SK-N-SH treated with all-trans-retinoic acid at 6 μM for 48 hours (cell line): ENCODE results near the gene ANKFN1.

Experiments used
- ATAC-seq: fragments of 200-7000 bp; cut with Tn5 transposase; 3 replicates; pipeline ENCODE4 v1.9.1; 2020; ENCODE audit warnings: mild to moderate bottlenecking, moderate library complexity
- ARNTL ChIP-seq: fragments of 450-650 bp; formaldehyde crosslinking; IDR thresholded peaks from 2 replicates; pipeline ENCODE4 v1.5.0; 2020; ENCODE audit warnings: low read depth, mild to moderate bottlenecking, moderate library complexity, borderline replicate concordance
- BACH2 ChIP-seq: fragments of 250-450 bp; sonication (Bioruptor Pico); IDR thresholded peaks from 2 replicates; pipeline ENCODE4 v1.9.0; 2021; ENCODE audit warnings: mild to moderate bottlenecking, borderline replicate concordance
- CREB5 ChIP-seq: fragments of 250-450 bp; sonication (Bioruptor Pico); IDR thresholded peaks from 2 replicates; pipeline ENCODE4 v1.5.1; 2020; ENCODE audit warnings: low read depth, mild to moderate bottlenecking, moderate library complexity
- CSDC2 ChIP-seq: fragments of 250-450 bp; sonication (Bioruptor Pico); IDR thresholded peaks from 2 replicates; pipeline ENCODE4 v1.5.0; 2020; ENCODE audit warnings: mild to moderate bottlenecking, moderate library complexity
- CSRNP3 ChIP-seq: fragments of 250-450 bp; sonication (Bioruptor Pico); IDR thresholded peaks from 2 replicates; pipeline ENCODE4 v1.5.1; 2021; ENCODE audit warnings: mild to moderate bottlenecking, moderate library complexity
- ESRRG ChIP-seq: fragments of 250-450 bp; sonication (Bioruptor Pico); IDR thresholded peaks from 2 replicates; pipeline ENCODE4 v1.6.1; 2021; ENCODE audit warnings: mild to moderate bottlenecking
- ISL1 ChIP-seq: fragments of 250-450 bp; sonication (Bioruptor Pico); IDR thresholded peaks from 2 replicates; pipeline ENCODE4 v2.1.2; 2022; ENCODE audit warnings: mild to moderate bottlenecking, moderate library complexity
- OSR1 ChIP-seq: fragments of 250-450 bp; sonication (Bioruptor Pico); IDR thresholded peaks from 2 replicates; pipeline ENCODE4 v1.8.0; 2022; ENCODE audit warnings: moderate library complexity, mild to moderate bottlenecking, inconsistent platforms
- PATZ1 ChIP-seq: fragments of 250-450 bp; sonication (Bioruptor Pico); IDR thresholded peaks from 2 replicates; pipeline ENCODE4 v1.8.0; 2020; ENCODE audit warnings: mild to moderate bottlenecking, moderate library complexity, borderline replicate concordance
- POU6F1 ChIP-seq: fragments of 250-450 bp; sonication (Bioruptor Pico); IDR thresholded peaks from 2 replicates; pipeline ENCODE4 v1.8.0; 2021; ENCODE audit warnings: low read depth, mild to moderate bottlenecking, moderate library complexity, borderline replicate concordance
- PPARA ChIP-seq: fragments of 250-450 bp; sonication (Bioruptor Pico); IDR thresholded peaks from 2 replicates; pipeline ENCODE4 v1.5.0; 2020; ENCODE audit warnings: mild to moderate bottlenecking, borderline replicate concordance
- SNAI2 ChIP-seq: fragments of 250-450 bp; sonication (Bioruptor Pico); IDR thresholded peaks from 2 replicates; pipeline ENCODE4 v1.5.0; 2020; ENCODE audit warnings: mild to moderate bottlenecking, moderate library complexity
- TCF4 ChIP-seq: fragments of 250-450 bp; sonication (Bioruptor Pico); IDR thresholded peaks from 2 replicates; pipeline ENCODE4 v1.8.0; 2021; ENCODE audit warnings: mild to moderate bottlenecking, moderate library complexity, borderline replicate concordance
- TOX ChIP-seq: fragments of 250-450 bp; sonication (Bioruptor Pico); IDR thresholded peaks from 2 replicates; pipeline ENCODE4 v1.8.0; 2021; ENCODE audit warnings: mild to moderate bottlenecking, moderate library complexity, borderline replicate concordance
- TSHZ2 ChIP-seq: fragments of 250-450 bp; sonication (Bioruptor Pico); IDR thresholded peaks from 2 replicates; pipeline ENCODE4 v1.5.0; 2020; ENCODE audit warnings: mild to moderate bottlenecking, moderate library complexity
- ZC3H10 ChIP-seq: fragments of 250-450 bp; sonication (Bioruptor Pico); IDR thresholded peaks from 2 replicates; pipeline ENCODE4 v1.5.1; 2021; ENCODE audit warnings: mild to moderate bottlenecking, moderate library complexity
- ZFP3 ChIP-seq: fragments of 250-450 bp; sonication (Bioruptor Pico); IDR thresholded peaks from 2 replicates; pipeline ENCODE4 v1.5.0; 2020; ENCODE audit warnings: mild to moderate bottlenecking, moderate library complexity
- ZFP30 ChIP-seq: fragments of 450-650 bp; formaldehyde crosslinking; IDR thresholded peaks from 2 replicates; pipeline ENCODE4 v1.5.0; 2022; ENCODE audit warnings: mild to moderate bottlenecking, moderate library complexity
- ZNF565 ChIP-seq: fragments of 450-650 bp; formaldehyde crosslinking; conservative IDR thresholded peaks from 2 replicates; pipeline ENCODE4 v1.5.0; 2020; ENCODE audit warnings: low read depth, mild to moderate bottlenecking, moderate library complexity
- ZNF70 ChIP-seq: fragments of 450-650 bp; formaldehyde crosslinking; IDR thresholded peaks from 2 replicates; pipeline ENCODE4 v1.5.0; 2020; ENCODE audit warnings: mild to moderate bottlenecking, moderate library complexity
- ZNF8 ChIP-seq: fragments of 450-650 bp; formaldehyde crosslinking; IDR thresholded peaks from 2 replicates; pipeline ENCODE4 v1.5.0; 2020; ENCODE audit warnings: mild to moderate bottlenecking, moderate library complexity

The ANKFN1 gene

GRCh38 chr17:56152874-56153602 is at the start of gene ANKFN1:
Gene ANKFN1, plus strand, starts transcription at chr17:56153475. Its CDS starts 59,193 bp downstream, at chr17:56212668.
- TF ChIP-seq PPARA (CRISPR knock-in tag) (no peak), ZNF70 (CRISPR knock-in tag) (no peak), ZFP30 (CRISPR knock-in tag) (no peak), ZNF8 (CRISPR knock-in tag) (no peak), ISL1 (no peak), TCF4 (CRISPR knock-in tag) (no peak)
- no peak for ATAC-seq

GRCh38 chr17:56108811-56109284 is 44.4 kb upstream of the ANKFN1 start:
- TF ChIP-seq ZNF565 (CRISPR knock-in tag) (no peak), ZNF70 (CRISPR knock-in tag) (no peak), ESRRG (no peak), CSDC2 (CRISPR knock-in tag) (no peak), TOX (CRISPR knock-in tag) (no peak), ISL1 (no peak), BACH2 (CRISPR knock-in tag) (no peak), ARNTL (CRISPR knock-in tag) (no peak), ZFP3 (CRISPR knock-in tag) (no peak), ZFP30 (CRISPR knock-in tag) (no peak), SNAI2 (CRISPR knock-in tag) (no peak), TSHZ2 (CRISPR knock-in tag) (no peak), OSR1 (CRISPR knock-in tag) (no peak), TCF4 (CRISPR knock-in tag) (no peak), PATZ1 (CRISPR knock-in tag) (no peak), PPARA (CRISPR knock-in tag) (no peak), CREB5 (CRISPR knock-in tag) (no peak), POU6F1 (CRISPR knock-in tag) (no peak), CSRNP3 (CRISPR knock-in tag) (no peak)
- no peak for ATAC-seq

GRCh38 chr17:56109836-56110235 is 43.4 kb upstream of the ANKFN1 start:
- no peak for ATAC-seq
- TF ChIP-seq TOX (CRISPR knock-in tag) (no peak), TSHZ2 (CRISPR knock-in tag) (no peak), PATZ1 (CRISPR knock-in tag) (no peak), ZC3H10 (CRISPR knock-in tag) (no peak), ARNTL (CRISPR knock-in tag) (no peak), CSDC2 (CRISPR knock-in tag) (no peak), ZNF565 (CRISPR knock-in tag) (no peak), ZNF8 (CRISPR knock-in tag) (no peak), OSR1 (CRISPR knock-in tag) (no peak), BACH2 (CRISPR knock-in tag) (no peak)
